Gastroesophageal sphincter (tissue), 3 donors: ENCODE results near the gene BACH2.

Source experiments
- EP300 ChIP-seq: sonication (generic); formaldehyde crosslinking; IDR thresholded peaks from one replicate; pipeline ENCODE4 v1.6.1; 2017; ENCODE audit warnings: antibody characterized with exemption, mild to moderate bottlenecking
- TF ChIP-seq, protein P1 (sequence below), 4 experiments: fragments of 200-600 bp in 2 of 4; fragments of 450-650 bp in 2 of 4; sonication (generic) in 1 of 4; IDR thresholded peaks; one replicate each; pipeline ENCODE4 v1.5.1; 2017 to 2019; ENCODE audit warnings: antibody characterized with exemption in 4 of 4, mild to moderate bottlenecking in 2 of 4, moderate library complexity in 2 of 4

DNA sequence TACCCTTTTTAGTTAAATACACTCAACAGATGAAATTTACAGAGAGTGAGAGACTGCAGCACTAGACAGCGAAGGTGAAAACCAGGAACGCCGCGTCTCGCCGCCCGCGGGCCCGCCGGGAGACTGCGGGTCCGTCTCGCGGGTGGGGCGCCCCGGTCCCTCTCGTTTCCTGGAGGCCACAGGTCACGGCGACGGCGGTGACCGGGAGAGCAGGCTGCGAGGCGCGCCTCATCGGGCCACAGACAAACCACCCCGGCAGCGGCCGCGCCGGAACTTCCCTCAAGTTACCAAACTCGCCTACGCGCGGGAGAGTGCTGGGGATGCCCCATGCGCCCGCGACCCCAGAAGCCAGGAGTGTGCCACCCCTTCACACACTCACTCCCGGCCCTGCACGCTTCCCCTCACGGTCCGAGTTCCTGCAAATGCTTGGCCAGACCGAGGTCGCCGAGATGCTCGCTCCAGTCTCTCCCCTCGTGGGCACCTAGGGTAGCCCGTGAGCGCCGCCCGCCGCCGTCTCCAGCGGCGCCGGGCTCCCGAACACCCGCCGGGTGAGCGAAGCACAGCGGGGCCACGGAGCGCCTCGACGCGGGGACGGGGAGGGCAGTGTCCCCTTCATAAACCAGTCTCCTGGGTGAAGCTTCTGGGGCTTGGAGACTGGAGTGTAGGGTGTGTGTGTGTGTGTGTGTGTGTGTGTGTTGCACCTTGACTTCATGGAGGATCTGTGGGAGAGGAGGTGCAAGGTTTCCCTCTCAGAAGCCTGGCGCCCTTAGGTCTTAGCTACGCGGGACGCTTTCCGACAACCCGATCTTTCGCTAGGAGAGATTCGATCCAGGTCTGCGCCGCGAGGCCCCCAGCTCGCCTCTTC, 1.4 kb downstream of the BACH2 start:
- no peak for TF ChIP-seq EP300
- TF ChIP-seq, protein P1, sequence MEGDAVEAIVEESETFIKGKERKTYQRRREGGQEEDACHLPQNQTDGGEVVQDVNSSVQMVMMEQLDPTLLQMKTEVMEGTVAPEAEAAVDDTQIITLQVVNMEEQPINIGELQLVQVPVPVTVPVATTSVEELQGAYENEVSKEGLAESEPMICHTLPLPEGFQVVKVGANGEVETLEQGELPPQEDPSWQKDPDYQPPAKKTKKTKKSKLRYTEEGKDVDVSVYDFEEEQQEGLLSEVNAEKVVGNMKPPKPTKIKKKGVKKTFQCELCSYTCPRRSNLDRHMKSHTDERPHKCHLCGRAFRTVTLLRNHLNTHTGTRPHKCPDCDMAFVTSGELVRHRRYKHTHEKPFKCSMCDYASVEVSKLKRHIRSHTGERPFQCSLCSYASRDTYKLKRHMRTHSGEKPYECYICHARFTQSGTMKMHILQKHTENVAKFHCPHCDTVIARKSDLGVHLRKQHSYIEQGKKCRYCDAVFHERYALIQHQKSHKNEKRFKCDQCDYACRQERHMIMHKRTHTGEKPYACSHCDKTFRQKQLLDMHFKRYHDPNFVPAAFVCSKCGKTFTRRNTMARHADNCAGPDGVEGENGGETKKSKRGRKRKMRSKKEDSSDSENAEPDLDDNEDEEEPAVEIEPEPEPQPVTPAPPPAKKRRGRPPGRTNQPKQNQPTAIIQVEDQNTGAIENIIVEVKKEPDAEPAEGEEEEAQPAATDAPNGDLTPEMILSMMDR (IDR thresholded peaks at IDR 0.05): peak in 2 of 4 experiments; percentile 43 to 62
